Measurements from ENCODE around the gene MACROD1. TPM values are rescaled to one million over a fixed set of nuclear protein-coding genes. Genes with fewer than 3 reads are reported as not detected.

The MACROD1 gene
- polyA plus RNA-seq, 1 donor (not counting 4 experiments of a cell fraction or from before 2014, with no cell fraction given), result 4.6 TPM

- Histone ChIP-seq H3K27ac (ENCODE audit: control insufficient read depth, insufficient read depth, low read length) (no peak overlapping the region), H3K9ac (ENCODE audit: control insufficient read depth, extremely low read depth, insufficient read depth, low read length) (no peak overlapping the region), H3K4me3 (ENCODE audit: control insufficient read depth in 2 of 3, extremely low read depth in 1 of 3, insufficient read depth in 2 of 3, low read depth in 1 of 3, low read length in 3 of 3) (no peak overlapping the region), H3K4me2 (ENCODE audit: control insufficient read depth, extremely low read depth, insufficient read depth, low read depth, low read length) (no peak overlapping the region), H2AFZ (ENCODE audit: control insufficient read depth, low read length) (no peak overlapping the region), H3K9me3 (ENCODE audit: control insufficient read depth, low read depth, low read length) (no peaks in the 10 kb centered on the region), H3K79me2 (ENCODE audit: control insufficient read depth, insufficient read depth, low read length) (no peaks in the 10 kb centered on the region), H3K4me1 (ENCODE audit: control insufficient read depth, extremely low read depth, insufficient read depth, low read length) (peaks cover 4% of the 10 kb centered on the region), H4K20me1 (ENCODE audit: control insufficient read depth, extremely low read depth, insufficient read depth, low read length) (no peaks in the 10 kb centered on the region), H3K27me3 (ENCODE audit: control insufficient read depth, extremely low read depth, insufficient read depth, low read length) (peaks cover 15% of the 10 kb centered on the region), H3K36me3 (ENCODE audit: control insufficient read depth in 2 of 2, extremely low read depth in 1 of 2, insufficient read depth in 2 of 2, low read length in 2 of 2) (no peaks in the 10 kb centered on the region), H3K9me1 (ENCODE audit: control insufficient read depth, extremely low read depth, insufficient read depth, low read length) (no peaks in the 10 kb centered on the region)
- dilution Hi-C loops (cut with MboI; ENCODE audit: extremely low pct_ligation_motif_present, low sequenced_read_pairs), result no loop called here
- no peak for DNase-seq (ENCODE audit: low read depth, low spot score)
- TF ChIP-seq, protein P1, sequence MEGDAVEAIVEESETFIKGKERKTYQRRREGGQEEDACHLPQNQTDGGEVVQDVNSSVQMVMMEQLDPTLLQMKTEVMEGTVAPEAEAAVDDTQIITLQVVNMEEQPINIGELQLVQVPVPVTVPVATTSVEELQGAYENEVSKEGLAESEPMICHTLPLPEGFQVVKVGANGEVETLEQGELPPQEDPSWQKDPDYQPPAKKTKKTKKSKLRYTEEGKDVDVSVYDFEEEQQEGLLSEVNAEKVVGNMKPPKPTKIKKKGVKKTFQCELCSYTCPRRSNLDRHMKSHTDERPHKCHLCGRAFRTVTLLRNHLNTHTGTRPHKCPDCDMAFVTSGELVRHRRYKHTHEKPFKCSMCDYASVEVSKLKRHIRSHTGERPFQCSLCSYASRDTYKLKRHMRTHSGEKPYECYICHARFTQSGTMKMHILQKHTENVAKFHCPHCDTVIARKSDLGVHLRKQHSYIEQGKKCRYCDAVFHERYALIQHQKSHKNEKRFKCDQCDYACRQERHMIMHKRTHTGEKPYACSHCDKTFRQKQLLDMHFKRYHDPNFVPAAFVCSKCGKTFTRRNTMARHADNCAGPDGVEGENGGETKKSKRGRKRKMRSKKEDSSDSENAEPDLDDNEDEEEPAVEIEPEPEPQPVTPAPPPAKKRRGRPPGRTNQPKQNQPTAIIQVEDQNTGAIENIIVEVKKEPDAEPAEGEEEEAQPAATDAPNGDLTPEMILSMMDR (optimal IDR thresholded peaks at IDR 0.05 in 1 of 3, IDR thresholded peaks at IDR 0.05 in 1 of 3, conservative IDR thresholded peaks at IDR 0.05 in 1 of 3; ENCODE audit: extremely low read depth in 1 of 3, insufficient read depth in 2 of 3, low read length in 3 of 3), result no peak
- TF ChIP-seq EZH2 (IDR thresholded peaks at IDR 0.05; ENCODE audit: low read length), result no peak
- FAIRE-seq, result no peak
Measured at GRCh38 chr11:64095273-64095817, 70.6 kb downstream of the MACROD1 start.

GRCh38 chr11:64094463-64095260 lies 71.3 kb downstream of the MACROD1 start:
- DNase-seq (ENCODE audit: low read depth, low spot score) (peak; percentile 5), FAIRE-seq (peak; percentile 46)
- no peaks in the 10 kb centered on the region for H3K9me3 ChIP-seq (ENCODE audit: control insufficient read depth, low read depth, low read length)
- H4K20me1 ChIP-seq (ENCODE audit: control insufficient read depth, extremely low read depth, insufficient read depth, low read length), result no peaks in the 10 kb centered on the region
- H3K4me1 ChIP-seq (ENCODE audit: control insufficient read depth, extremely low read depth, insufficient read depth, low read length), result peaks cover 4% of the 10 kb centered on the region
- no peaks in the 10 kb centered on the region for H3K79me2 ChIP-seq (ENCODE audit: control insufficient read depth, insufficient read depth, low read length)
- no peak overlapping the region for H3K4me3 ChIP-seq (ENCODE audit: control insufficient read depth in 2 of 3, extremely low read depth in 1 of 3, insufficient read depth in 2 of 3, low read depth in 1 of 3, low read length in 3 of 3)
- H3K36me3 ChIP-seq (ENCODE audit: control insufficient read depth in 2 of 2, extremely low read depth in 1 of 2, insufficient read depth in 2 of 2, low read length in 2 of 2), result no peaks in the 10 kb centered on the region
- no peak overlapping the region for H3K9ac ChIP-seq (ENCODE audit: control insufficient read depth, extremely low read depth, insufficient read depth, low read length)
- no peak overlapping the region for H3K4me2 ChIP-seq (ENCODE audit: control insufficient read depth, extremely low read depth, insufficient read depth, low read depth, low read length)
- dilution Hi-C loops (cut with MboI; ENCODE audit: extremely low pct_ligation_motif_present, low sequenced_read_pairs), result no loop called here
- no peak overlapping the region for H2AFZ ChIP-seq (ENCODE audit: control insufficient read depth, low read length)
- H3K27me3 ChIP-seq (ENCODE audit: control insufficient read depth, extremely low read depth, insufficient read depth, low read length), result peaks cover 13% of the 10 kb centered on the region
- TF ChIP-seq, protein P1 (optimal IDR thresholded peaks at IDR 0.05 in 1 of 3, IDR thresholded peaks at IDR 0.05 in 1 of 3, conservative IDR thresholded peaks at IDR 0.05 in 1 of 3; ENCODE audit: extremely low read depth in 1 of 3, insufficient read depth in 2 of 3, low read length in 3 of 3), result no peak
- no peak for TF ChIP-seq EZH2 (IDR thresholded peaks at IDR 0.05; ENCODE audit: low read length)
- H3K9me1 ChIP-seq (ENCODE audit: control insufficient read depth, extremely low read depth, insufficient read depth, low read length), result no peaks in the 10 kb centered on the region
- no peak overlapping the region for H3K27ac ChIP-seq (ENCODE audit: control insufficient read depth, insufficient read depth, low read length)

All from keratinocyte (primary cell).